Stimulated activated effector memory CD8-positive, alpha-beta T cell treated with anti-CD3 and anti-CD28 coated beads, Interleukin-12 subunit alpha, Interleukin-12 subunit beta, amount 100 ng/mL, for 72 hours (primary cell): Measurements from ENCODE around the gene ATXN1.

Experiments used
- ATAC-seq: fragments of 150-1000 bp; cut with Tn5 transposase; 2 replicates; pipeline ENCODE4 v1.10.0; 2021
- DNase-seq, 2 donors: peaks; one replicate each; pipeline ENCODE4 v3.0.0; 2021 to 2022; ENCODE audit warnings: low spot score in 2 of 2
- H3K27ac Mint-ChIP-seq: one replicate; pipeline ENCODE4 v1.8.0; 2022; ENCODE audit warnings: mild to moderate bottlenecking, mixed read lengths
- H3K36me3 Mint-ChIP-seq: one replicate; pipeline ENCODE4 v1.8.0; 2022; ENCODE audit warnings: mild to moderate bottlenecking, mixed read lengths
- H3K4me1 Mint-ChIP-seq: one replicate; pipeline ENCODE4 v1.8.0; 2022; ENCODE audit warnings: mixed read lengths
- H3K4me3 Mint-ChIP-seq: one replicate; pipeline ENCODE4 v1.8.0; 2022; ENCODE audit warnings: mild to moderate bottlenecking, mixed read lengths
- H3K9me3 Mint-ChIP-seq: one replicate; pipeline ENCODE4 v1.8.0; 2022; ENCODE audit warnings: mixed read lengths

ATXN1 gene

DNA sequence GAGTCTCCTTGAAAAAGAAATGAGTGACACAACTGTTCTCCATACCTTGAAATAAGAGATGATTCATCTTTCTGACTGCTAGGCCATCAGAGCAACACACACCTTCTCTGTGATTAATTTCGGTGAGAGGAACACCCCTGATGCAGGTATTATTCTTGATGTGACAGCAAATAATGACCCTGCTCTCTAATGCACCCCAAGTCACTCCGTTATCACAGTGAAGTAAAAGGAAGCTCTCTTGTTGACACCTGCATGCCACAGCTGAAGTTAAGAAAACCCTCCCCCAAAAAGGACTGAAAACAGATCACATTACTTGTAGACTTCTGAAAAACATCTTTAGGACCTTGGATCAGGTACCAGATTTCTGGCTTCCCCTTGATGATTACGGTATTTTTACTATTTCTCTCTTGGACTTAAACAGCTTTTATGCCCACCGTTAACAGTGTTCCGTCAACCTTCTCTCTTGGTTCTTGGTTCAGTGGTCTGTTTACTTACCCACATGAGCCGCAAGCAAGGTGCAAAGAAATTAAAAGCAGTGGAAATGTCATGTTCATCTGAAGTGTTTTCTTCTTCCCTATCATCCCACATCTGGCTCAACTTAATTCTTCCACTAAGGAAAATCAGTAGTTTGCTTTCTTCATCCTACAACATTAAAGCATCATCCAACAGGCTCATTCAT is 273.1 kb downstream of the ATXN1 start:
- Mint-ChIP-seq H3K36me3 (peaks cover 39% of the 10 kb centered on the region), H3K27ac (peak overlapping the region; percentile 88), H3K9me3 (no peaks in the 10 kb centered on the region), H3K4me3 (peak overlapping the region; percentile 61), H3K4me1 (peaks cover 81% of the 10 kb centered on the region)
- DNase-seq (no peak), ATAC-seq (peak; percentile 49)

DNA sequence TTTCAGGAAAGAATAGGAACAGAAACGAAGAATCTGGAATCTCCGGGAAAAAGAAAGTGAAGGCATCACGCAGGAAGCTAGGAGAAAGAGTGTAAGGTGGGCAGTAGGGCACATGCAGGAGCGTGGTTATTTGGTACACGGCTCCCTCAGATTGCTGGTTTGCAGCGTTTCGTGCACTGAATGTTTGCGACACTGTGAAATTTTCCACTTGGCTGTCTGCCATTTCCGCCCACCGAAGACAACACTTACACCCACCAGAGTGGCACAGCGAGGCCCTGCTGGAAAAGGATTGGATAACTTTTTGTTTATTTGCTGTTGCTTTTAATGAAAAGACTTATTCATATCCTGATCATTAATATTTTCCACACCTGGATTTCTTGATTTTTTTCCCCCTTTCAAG is 274.6 kb downstream of the ATXN1 start:
- DNase-seq (peak in 1 of 2 donors; percentile 68), ATAC-seq (no peak)
- Mint-ChIP-seq H3K4me1 (peaks cover 88% of the 10 kb centered on the region), H3K9me3 (no peaks in the 10 kb centered on the region), H3K36me3 (peaks cover 46% of the 10 kb centered on the region), H3K4me3 (peak overlapping the region; percentile 61), H3K27ac (peak overlapping the region; percentile 88)

DNA sequence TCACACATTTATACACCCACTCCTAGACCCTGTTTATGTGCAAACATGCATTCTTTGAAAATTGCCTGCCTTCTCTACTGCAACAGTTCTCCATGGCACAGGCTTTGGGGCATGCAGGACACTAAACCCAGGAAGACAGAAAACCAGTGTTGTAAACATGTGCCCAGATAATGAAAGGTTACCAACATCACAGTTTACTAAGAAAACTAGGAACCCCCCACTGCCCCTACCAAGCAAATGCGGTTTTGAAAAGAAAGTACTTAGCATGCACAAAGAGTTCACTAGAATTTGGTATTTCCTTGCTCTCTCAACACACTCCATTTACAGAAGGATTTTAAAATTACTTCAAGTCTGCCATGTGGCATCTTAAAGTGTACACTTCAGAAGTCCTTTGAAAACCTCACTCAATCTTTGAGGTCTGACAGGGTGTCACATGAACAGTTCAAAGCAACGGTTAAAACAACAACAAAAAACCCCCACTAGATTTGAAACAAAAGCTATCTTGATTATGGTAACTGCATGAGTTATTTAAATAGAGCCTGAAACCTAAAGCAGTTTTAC is 277.9 kb downstream of the ATXN1 start:
- H3K36me3 Mint-ChIP-seq: peaks cover 72% of the 10 kb centered on the region
- DNase-seq (peak in 1 of 2 donors; percentile 72), ATAC-seq (peak; percentile 73)
- H3K4me1 Mint-ChIP-seq: peaks cover 85% of the 10 kb centered on the region
- no peaks in the 10 kb centered on the region for H3K9me3 Mint-ChIP-seq
- H3K4me3 Mint-ChIP-seq: peak overlapping the region; percentile 61
- H3K27ac Mint-ChIP-seq: peak overlapping the region; percentile 88

DNA sequence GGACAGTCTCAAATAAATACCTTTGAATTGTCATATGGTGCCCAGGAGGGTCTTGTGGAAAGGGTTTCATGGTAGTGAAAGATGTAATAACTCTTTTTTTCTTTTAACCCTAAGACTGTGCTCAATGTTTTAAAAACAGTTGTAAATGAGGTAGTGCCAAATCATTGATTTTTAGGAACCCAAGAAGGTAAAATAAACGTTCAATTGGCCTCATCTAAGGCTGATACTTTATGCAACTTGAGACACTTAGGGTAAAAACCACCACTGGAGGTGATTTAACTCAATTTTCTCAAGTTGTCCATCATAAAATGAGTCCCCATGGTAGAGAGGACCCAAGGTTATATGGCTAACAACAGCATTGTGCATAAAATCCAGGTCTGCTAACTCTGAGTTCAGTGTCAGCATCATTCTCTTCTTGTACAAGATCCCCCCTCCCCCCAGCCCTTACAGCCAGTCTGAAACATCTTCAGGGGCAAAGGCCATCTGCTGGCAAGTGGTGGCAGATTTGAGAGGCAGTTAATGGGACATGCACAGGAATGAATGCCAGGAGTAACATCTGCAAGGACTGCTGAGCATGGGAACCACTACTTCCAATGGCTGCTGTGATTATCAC is 278.5 kb downstream of the ATXN1 start:
- ATAC-seq (no peak), DNase-seq (no peak)
- H3K36me3 Mint-ChIP-seq: peaks cover 77% of the 10 kb centered on the region
- no peaks in the 10 kb centered on the region for H3K9me3 Mint-ChIP-seq
- H3K4me1 Mint-ChIP-seq: peaks cover 84% of the 10 kb centered on the region
- H3K4me3 Mint-ChIP-seq: peak overlapping the region; percentile 61
- peak overlapping the region; percentile 88 for H3K27ac Mint-ChIP-seq

DNA sequence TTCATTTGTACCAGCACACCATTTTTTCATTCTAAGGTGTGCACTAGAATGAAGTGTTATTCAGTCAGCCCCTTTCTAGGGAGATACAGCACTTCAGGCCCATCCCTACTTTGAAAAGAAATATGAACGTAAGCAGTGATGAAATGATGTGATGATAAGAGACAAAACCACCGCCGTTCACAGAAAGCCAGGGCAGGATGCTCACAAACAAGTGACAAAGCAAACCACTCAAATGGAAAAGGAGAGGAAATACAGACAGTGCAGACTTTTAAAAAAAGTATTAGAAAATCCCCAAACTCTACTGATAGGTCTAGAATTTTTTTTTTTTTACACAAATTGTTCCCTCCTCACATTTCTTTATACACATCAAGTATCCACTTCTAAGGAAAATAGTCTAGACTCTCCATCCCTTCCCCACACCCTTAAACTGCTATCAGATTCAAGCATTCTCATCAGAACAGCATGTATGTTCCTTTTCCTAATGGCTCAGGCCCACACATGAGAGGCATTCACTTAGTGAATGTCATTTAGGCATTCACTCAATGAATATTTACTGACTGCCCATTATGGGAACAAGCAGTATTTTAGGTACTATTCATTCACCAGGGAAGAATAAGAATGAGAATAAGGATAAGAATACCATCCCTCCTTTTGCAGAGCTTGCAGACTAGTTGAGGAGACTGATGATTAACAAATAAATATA is 279.4 kb downstream of the ATXN1 start:
- peak in 1 of 2 donors; percentile 77 for DNase-seq
- Mint-ChIP-seq H3K4me3 (peak overlapping the region; percentile 61), H3K27ac (peak overlapping the region; percentile 88), H3K9me3 (no peaks in the 10 kb centered on the region), H3K36me3 (peaks cover 75% of the 10 kb centered on the region), H3K4me1 (peaks cover 84% of the 10 kb centered on the region)
- ATAC-seq: peak; percentile 91

DNA sequence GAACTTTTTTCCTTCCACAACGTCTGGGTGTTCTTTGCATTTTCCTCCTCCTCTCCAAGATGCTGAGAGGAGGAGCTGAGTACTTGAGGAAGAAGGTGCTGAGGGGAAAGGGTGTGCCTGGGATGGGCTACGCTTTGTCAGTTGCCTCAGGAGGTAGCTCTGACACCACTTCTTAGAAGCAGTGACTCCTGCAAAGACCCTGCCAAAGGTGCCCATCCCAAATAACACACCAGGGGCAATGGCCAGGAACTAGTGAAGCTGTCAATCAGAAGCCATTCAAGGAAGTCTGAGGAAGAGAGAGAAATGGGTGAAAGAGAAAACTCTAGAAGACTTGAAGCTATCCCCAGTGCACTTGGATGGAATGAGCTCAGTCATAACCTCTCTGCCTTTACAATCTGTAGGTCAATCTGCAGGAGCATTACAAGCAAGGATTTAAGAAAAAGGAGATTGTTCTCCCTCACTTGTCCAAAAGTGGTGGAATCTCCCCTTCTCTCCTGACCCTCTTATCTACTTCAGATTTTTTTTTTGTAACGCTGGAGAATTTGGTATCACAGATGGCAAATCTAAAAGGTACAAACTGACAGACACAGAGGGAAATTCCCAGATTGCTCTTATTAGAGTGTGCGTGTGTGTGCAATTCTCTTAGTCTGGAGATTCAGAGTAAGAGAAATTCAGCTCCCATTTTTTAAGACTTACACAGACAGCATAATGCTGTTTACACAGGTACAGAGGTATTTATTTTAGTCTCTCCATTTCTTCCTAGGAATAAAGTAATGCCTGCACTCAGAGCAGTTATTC is 280.3 kb downstream of the ATXN1 start:
- DNase-seq: no peak
- no peak for ATAC-seq
- peak overlapping the region; percentile 61 for H3K4me3 Mint-ChIP-seq
- peak overlapping the region; percentile 88 for H3K27ac Mint-ChIP-seq
- peaks cover 78% of the 10 kb centered on the region for H3K36me3 Mint-ChIP-seq
- H3K9me3 Mint-ChIP-seq: no peaks in the 10 kb centered on the region
- H3K4me1 Mint-ChIP-seq: peaks cover 79% of the 10 kb centered on the region

DNA sequence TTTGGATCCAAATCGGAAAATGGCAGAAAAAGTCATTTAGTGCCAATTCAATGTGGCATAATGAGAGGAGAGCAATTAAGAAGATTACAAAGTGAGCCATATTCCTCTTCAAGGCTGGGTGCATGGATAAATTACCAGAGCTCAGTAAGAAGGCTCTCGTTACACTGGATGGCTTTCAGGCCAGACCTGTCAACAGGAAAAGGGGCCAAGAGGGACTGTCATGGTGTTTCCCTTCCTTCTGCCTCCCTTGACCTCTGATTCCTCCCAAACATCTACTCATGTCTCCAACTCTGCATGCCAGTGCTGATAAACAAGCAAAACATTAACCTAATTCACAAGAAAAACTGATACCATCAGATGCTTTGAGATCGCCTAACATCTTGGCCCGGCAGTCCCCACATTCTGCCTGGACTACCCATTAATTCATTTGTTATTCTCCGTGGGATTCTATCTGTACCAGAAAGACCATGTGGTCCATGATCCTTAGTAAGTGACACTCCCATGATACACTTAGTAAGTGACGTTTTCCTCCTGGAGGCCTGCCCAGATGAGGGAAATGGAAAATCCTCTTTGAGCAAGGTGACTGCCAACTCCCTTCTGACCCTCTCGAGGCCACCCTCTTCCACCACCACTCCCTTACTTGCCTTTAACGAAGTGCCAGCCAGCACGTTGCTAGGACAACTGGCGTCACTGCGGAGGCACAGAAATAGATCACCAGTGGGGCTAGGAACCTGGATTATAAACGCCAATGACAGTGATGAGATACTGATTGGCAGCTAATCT is 283.7 kb downstream of the ATXN1 start:
- H3K9me3 Mint-ChIP-seq: no peaks in the 10 kb centered on the region
- H3K4me3 Mint-ChIP-seq: no peak overlapping the region
- H3K27ac Mint-ChIP-seq: no peak overlapping the region
- H3K4me1 Mint-ChIP-seq: peaks cover 79% of the 10 kb centered on the region
- peaks cover 68% of the 10 kb centered on the region for H3K36me3 Mint-ChIP-seq
- no peak for DNase-seq
- ATAC-seq: no peak

DNA sequence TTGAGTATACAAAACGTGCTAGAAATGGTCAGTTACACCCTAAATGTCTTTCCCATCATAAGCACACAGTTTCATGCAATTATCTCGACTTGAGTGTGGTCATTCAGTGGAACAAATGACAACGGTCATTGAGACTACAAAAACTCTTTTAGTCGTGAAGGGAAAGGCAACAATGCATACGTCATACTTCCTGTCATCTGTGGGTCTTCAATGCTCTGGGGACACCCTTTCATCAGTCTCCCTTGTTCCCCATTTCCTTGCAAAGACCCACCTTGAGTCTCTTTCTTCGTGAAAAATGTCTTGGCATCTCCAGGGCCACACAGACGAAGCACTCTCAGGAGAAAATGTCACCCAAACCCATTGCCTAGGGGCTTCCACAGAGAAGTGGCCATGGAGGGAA is 284.4 kb downstream of the ATXN1 start:
- DNase-seq (no peak), ATAC-seq (no peak)
- Mint-ChIP-seq H3K27ac (no peak overlapping the region), H3K9me3 (no peaks in the 10 kb centered on the region), H3K36me3 (peaks cover 70% of the 10 kb centered on the region), H3K4me3 (no peak overlapping the region), H3K4me1 (peaks cover 79% of the 10 kb centered on the region)

DNA sequence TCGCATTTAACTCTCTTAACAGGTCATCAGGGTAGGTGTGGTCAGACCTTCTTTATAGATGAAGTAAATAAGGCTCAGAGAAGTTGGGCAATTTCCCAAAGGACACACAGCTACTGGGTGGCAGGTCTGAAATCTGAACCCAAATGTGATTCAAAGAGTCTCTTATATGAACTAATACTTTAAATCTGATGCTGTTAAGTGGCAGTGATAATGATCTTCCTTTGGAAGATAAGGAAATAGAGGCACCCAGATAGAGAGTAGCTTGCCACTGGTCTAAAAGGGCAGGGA is 285.8 kb downstream of the ATXN1 start:
- no peak for DNase-seq
- Mint-ChIP-seq H3K9me3 (no peaks in the 10 kb centered on the region), H3K36me3 (peaks cover 70% of the 10 kb centered on the region), H3K4me1 (peaks cover 76% of the 10 kb centered on the region), H3K27ac (peak overlapping the region; percentile 66), H3K4me3 (no peak overlapping the region)
- ATAC-seq: no peak

DNA sequence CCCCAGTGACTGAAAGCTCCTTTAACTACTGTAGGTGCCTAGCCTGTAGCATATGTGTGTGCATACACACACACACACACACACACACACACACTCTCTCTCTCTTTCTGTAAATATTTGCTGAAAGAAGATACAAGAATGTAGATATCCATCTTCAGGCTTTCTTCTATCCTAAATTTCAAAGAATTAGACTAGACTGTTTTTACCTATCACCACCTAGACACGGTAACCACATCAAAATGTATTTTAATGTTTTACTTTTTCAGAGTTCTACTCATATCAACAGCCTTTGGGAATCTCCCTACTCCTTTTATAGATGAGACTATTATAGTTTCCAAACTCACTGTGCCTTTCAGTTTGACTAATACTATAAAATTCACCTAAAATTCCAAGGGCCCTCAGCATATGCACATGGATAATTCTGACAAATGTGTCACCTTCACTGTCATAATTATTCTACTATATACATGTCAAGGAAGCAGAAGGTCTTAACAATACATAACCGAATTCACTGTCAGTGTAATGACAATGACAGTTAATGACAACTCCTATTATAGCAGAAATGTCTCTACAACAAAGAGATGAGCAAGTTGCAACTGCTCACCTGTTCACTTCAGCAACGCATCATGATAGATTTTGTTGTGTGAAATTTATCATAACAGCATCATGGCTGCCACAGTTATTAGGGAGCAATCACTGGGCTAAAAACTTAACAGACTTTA is 286.3 kb downstream of the ATXN1 start:
- H3K9me3 Mint-ChIP-seq: no peaks in the 10 kb centered on the region
- peaks cover 76% of the 10 kb centered on the region for H3K4me1 Mint-ChIP-seq
- peaks cover 69% of the 10 kb centered on the region for H3K36me3 Mint-ChIP-seq
- peak; percentile 55 for ATAC-seq
- peak overlapping the region; percentile 21 for H3K4me3 Mint-ChIP-seq
- peak overlapping the region; percentile 66 for H3K27ac Mint-ChIP-seq
- no peak for DNase-seq

DNA sequence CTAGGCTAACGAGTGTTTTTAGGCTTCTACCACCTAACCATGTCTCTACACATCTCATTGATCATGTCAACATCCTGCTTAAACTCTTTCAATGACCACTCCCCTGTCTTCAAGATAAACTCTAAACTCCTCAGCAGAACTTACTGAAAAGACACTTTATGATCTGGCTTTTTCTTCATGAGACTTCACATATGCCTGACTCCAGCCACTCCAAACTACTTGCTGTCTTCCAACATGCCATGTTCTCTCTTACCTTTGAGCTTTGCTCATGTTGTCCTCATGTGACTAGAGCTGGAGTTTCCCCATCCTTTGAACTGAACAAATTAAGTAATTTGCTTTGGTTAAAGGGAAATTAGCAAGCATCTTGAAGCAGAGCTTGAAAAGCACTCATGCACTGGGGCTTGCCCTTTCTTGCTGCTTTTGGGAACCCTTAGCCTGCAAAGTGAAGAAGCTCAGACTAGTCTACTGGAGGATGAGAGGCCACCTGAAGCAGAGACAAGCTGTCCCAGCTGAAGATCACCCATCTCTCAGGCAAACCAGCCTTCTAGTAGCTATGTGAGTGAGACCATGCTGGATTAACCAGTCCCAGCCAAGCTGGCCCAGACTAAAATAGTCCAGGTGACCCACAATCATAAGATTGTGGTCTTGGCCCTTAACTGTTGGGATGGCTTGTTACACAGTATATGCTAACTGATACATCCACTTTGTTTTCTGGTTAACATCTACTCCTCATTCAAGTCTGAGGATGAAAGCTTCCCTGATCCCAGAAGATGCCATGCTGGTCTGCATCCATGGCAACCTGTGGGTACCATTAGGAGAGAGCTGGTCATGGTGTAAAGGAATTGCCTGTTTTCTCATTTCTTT is 287.1 kb downstream of the ATXN1 start:
- Mint-ChIP-seq H3K36me3 (peaks cover 70% of the 10 kb centered on the region), H3K4me1 (peaks cover 84% of the 10 kb centered on the region), H3K4me3 (peak overlapping the region; percentile 21), H3K27ac (peak overlapping the region; percentile 66), H3K9me3 (no peaks in the 10 kb centered on the region)
- ATAC-seq (peak; percentile 1), DNase-seq (no peak)

DNA sequence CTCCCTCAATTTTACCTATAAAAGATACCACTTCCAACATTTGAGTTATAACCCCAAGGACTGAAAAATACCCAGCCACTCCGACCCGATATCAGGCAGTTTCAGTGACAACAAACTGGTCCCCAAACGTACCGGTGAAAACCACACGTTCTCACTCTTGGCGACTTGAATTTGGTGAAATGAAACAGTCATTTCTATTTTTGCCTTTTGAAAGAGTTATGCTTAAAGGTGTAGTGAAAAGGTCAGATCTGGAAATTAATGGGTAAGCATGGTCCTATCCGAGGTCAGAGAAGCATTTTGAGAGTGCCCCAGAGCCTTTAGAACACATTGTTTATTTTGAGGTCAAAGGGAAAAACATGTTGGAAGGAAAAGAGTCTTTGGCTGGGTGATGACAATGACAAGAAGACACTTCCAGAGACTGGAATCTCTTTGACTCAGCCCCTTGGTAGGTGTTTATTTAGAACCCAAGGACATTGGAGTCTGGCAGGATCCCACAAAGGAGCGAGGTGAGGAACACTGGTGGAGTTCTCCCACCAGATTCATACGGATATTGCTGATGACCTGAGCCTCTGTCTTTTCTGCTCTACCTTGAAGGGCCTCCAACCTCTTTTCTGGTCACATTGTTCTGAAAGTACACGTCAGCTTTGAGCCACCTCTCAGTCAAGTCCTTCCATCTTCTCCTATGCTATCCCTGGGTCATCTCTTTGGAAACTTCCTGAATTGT is 287.9 kb downstream of the ATXN1 start:
- peaks cover 84% of the 10 kb centered on the region for H3K4me1 Mint-ChIP-seq
- H3K4me3 Mint-ChIP-seq: peak overlapping the region; percentile 21

More for the DNA sequence above, 287.9 kb downstream of the ATXN1 start:
- DNase-seq: peak in 1 of 2 donors; percentile 65
- Mint-ChIP-seq H3K36me3 (peaks cover 66% of the 10 kb centered on the region), H3K9me3 (no peaks in the 10 kb centered on the region), H3K27ac (peak overlapping the region; percentile 66)
- peak; percentile 71 for ATAC-seq
